Measurements from ENCODE around the gene HOMER2.
"Not testable (repeated sequence)": the region's sequence is repeated elsewhere in the genome, so short reads cannot be mapped to it uniquely, and the experiment has no call there.

The HOMER2 gene

DNA sequence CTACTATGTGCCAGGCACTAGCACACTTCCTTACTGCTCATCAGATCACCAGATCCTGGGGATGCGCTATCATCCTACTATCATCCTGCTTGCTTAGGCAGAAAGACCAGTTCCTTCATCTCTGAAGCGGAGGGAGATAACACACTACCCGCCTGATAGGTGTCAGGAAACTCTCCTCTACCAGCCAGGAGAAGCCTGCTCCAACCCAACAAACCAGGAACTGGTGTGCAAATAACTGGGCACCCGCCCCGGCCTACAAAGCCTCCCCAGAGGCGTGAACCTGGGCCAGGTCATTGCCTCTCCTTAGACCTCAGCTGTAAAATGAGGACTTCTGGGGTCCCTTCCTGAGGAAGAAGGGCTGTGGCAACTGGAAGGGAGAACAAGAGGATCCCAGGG lies 61.5 kb downstream of the HOMER2 start:
- DNase-seq = no peak

DNA sequence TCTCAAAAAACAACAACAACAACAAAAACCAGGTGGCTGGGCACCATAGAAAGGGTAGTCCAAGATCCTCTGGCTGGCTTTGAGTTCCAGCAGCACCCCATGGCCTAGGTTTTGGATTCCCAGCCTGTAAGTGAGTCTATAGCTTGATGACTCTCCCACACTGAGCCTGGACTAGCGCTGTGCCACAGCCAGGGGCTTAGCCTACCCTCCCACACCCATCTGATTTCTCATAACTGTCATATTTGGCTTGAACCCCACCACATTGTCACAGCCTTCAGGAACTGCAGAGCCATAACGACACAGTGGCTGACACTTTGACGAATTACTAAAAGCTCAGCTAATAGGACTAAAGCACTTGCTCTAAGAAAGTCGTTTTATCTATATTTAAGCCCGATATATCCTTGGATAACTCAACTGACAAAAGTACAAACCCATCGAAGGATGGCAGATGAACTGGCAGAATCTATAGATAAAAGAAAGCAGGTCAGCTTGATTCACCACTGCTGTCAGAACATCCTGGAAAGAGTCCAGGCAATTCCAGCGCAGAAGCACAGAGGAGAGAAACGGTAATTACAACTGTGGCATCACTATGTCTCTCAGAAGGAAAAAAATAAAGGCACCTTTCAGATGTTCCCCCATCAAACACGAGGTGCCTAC lies 62.1 kb downstream of the HOMER2 start:
- no peak for DNase-seq

DNA sequence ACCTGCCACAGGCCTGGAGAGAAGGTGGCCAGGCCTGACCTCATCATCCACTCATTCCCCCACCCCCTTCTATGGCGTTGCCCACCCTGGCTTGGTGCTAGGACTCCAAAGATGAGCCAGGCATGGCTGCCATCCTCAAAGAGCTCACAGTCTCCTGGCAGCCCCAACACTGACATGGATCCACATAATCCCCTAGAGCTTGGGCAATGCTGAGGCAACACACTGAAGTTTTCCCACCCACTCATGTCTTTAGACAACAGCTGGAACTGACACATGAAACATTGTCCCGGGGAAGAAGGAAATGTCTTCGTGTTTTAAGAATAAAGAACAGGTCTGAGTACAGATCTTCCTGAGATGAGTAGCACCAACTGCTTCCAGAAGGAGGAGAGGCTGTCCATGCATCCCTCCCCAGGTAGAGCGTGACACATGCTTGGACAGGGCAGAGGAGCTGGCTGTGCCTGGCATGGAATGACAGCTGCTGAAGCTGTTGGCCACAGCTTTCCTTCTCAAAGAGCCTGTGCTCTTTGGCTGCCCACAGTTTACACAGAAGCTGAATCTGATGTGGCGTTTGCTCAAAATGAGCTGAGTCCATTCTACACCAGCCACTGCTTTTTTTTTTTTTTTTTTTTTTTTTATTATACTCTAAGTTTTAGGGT lies 70.1 kb downstream of the HOMER2 start:
- DNase-seq = no peak

DNA sequence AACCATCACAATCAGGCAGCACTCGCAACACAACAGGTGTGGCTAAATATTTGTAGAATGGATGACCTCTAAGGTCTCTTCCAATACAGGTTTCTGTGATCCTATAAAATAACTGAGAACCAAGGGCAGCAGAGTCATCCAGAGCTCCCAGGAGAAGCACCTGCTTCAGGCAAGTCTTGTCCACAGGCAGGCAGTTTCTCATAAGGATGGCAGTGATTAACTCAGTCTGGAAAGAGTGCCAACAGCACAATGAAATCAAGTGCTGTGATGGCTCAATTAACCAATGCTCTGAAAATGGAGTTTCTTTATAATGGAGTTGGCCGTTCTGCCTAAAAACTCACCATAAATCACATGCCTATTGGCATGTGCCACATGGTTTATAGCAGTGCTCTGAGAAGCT lies 70.8 kb downstream of the HOMER2 start:
- no peak for DNase-seq

DNA sequence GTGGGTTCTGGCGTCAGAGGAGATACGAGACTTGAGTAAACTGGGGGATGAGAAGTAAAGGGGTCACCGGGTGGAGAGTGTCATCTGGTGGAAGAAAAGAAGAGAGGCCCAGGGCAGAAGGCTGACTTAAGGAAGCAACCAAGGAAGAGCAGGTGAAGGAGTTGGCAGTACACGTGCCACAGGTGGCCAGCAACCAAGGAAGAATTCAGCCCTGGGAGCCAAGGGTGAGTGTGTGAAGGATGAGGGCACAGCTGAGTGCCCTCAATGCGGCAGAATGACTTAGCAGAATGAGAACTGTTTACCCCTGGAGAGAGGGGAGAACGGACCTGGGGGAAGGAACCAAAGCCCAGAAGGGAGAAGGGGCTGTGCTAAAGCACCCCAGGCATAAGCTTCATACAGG lies 71.8 kb downstream of the HOMER2 start:
- no peak for DNase-seq

DNA sequence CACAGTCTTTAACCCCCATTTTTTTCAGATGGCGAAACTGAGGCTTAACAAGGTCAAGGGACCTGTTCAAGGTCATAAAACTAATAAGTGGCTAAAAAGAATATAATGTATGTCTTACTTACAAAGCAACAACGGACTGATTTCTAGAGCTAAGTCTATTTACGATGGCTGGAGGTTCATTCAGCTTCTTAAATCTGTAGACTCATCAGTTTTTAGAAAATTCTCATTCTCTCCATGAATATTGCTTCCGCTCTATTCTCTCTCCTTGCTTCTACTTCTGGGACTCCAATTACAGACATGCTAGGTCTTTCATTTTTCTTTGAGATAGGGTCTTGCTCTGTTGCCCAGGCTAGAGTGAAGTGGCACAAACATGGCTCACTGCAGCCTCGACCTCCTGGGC lies 74.2 kb downstream of the HOMER2 start:
- no peak for DNase-seq

DNA sequence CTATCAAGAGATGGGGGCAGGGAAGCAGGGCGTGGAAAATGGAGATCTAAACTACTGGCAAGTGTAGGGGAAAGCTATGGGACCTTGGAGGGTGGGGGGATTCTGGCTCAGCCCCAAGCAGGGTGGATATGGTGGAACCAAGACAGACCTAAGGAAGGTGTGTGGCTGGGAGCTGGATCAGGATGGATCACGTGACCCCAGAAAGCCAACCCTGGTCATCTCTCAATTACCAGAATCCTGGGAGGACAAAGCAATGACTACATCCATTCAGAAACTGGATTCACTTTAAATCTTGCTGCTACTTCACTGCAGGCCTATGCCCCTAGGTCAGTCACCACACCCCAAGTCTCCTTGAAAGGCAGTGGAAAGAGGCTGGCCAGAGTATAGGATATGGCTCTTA lies 74.7 kb downstream of the HOMER2 start:
- DNase-seq = no peak

DNA sequence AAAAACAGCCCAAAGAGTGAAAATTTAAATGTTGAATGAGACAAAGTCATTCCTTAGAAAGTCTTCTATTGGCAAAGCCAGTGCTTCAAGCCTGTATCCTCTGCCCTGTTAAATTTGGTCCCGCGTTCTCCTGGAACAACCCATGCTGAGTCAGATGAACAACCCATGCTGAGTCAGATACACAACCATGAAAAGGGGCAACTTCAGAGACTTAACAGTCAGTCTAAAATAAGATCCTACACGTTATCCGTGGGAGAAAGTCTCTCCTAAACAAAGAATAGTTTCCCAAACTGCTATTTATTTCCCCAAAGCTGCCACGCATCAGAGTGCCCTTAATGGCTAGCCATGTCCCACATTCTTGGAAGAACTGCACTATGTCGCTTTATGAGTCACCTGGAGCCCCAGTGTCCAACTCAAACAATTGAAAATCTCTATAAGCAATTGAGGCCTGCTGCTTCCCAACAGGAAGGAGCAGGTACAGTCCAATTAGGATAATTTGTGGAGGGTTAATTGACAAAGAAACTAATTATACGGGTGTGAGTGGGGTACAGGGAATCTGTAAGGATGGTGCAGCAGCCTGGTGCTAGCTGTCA lies 77.0 kb downstream of the HOMER2 start:
- DNase-seq = no peak

DNA sequence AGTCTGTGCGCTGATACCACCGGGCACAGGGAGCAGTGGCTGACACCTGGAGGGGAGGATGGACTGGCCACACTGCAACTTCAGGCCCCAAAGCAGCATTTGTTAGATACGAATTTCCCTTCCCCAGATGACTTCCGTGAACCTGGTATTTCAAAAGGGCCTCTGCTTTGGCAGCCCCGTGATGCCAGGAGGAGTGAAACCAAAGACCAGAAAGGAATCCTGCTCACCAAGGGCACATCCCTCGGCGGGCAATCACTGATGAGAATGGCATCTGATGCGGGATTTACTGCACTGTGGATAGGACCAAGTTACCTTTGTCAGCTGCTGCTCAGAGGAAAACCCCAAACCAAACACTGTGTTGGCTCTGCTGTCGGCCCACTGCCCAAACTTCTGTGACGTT lies 77.6 kb downstream of the HOMER2 start:
- no peak for DNase-seq

DNA sequence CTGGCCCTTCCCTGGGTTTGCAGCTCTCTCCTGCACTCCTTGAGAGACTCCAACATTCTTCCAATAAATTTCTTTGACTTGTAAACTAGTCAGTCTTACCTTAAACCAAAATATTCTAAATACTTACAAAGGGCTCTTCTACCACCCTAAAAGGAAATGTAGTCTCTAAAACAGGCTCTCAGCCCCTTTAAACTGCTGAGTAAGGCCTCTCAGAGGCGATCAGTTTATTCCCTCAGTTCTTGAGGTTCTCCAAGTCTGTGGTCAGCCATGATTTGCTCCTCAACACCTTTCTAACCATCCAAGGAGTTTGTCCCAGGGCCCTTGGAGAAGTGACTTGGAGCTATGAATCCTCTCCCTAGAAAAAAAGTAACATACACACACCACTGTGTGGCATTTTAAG lies 78.3 kb downstream of the HOMER2 start:
- DNase-seq = no peak

DNA sequence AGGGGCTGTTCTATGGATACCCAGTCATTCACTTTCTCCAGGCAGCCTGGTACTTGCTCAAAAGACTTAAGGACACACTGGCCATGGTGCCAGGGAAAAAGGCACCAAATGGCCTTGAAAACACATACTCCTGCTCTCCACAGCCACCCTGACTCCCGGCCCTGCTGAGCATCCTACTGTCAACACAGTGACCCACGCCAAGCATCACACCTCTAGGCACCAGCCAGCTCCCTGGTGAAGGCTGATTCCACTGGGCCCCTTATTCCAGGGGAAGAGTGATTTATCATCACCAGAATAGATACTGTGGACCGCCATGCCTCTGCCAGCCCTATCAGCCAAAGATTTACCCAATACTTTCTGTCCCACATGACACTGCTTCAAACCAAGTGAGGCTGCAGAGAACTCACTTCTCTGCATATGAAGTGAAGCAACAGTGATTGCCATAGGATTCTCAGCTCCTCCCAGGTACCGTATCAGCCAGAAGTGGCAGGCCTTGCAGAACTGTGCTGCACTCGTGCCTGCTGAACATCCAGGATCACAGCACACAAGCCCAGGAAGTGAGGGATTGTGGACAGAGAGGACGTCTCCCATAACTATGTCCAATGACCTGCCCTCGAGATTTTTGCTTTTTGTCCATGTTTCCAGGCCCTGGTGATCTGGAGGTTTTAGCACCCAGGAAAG lies 79.4 kb downstream of the HOMER2 start:
- DNase-seq = no peak

DNA sequence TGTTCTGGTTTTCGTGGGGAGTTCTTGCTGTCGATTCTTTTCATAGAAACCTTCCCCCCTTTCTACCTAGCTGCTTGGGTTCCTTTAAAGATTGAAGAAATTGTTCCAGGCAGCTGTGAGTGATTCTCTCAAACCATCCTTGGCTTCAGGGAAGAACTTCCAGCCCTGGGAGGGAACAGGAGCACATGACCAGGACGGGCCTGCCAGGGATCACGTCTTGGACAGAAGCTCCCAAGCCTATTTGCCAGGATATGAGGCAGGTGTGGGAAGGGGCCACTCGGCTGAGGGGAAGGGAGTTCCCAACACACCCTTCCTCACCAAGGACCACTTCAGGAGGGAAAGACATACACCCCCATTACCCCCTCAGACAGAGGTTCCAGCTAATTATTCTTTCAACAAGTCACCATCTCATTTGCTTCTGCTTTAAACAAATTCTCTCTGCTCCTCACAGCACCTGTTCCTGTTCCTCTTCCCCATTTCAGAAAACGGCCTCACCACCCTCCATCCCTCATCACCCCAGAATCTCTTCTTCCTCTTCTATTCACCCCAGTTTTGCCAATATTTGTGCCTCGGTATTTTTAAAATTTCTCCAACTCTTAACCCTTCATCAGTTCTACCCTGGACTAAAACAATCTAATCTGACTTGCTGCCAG lies 80.6 kb downstream of the HOMER2 start:
- DNase-seq = no peak

DNA sequence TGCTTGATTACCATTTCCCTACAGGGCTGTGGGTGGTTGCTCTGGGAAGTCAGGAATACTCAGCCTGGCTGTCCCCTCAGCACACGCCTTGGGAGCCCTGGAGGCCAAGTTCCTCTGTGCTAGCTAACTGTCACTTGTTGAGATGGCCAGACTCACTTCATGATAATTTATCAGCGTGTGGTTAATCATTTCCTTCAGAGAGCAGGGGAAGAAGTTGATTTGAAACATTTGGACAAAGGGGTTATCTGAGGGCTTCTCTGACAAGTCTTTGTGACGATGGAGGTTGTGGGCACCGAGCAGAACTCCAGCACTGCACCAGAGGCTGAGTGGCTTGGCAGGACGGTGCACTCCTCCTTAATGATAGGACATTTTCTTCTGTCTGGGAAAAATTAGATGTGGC lies 81.2 kb downstream of the HOMER2 start:
- DNase-seq = no peak

DNA sequence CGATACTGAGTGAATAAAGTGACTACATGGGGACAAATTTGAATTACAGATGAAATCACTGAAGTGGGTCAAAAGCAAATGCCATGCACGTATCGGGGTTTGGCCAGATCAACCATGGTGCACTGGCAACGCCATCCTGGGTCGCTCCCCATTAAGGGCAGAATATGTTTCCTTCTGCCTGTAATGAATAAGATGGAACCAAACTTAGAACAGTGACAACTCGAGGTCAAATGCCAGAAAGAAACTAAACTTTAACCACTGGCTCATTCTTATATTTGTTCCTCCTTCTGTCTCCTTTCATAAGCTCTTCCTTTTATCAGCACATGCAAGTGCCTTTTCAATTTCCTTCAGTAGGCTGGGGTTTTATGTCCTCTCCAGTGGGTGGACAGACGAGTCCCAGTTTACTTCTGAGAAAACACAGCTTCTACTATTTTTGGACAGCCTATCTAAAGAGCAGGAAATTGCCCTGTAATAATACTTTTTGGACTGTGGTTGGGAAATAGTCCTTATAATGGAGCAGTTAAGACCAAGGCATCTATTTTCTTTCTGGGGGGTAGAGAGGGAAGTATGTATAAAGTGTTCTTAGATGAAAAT lies 81.7 kb downstream of the HOMER2 start:
- DNase-seq = no peak

DNA sequence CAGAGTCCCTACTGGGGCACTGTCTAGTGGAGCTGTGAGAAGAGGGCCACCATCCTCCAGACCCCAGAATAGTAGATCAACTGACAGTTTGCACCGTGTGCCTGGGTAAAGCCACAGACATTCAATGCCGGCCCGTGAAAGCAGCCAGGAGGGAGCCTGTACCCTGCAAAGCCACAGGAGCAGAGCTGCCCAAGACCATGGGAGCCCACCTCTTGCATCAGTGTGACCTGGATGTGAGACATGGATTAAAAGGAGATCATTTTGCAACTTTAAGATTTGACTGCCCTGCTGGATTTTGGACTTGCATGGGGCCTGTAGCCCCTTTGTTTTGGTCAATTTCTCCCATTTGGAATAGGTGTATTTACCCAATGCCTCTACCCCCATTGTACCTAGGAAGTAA lies 86.5 kb downstream of the HOMER2 start:
- not testable (repeated sequence) for DNase-seq

DNA sequence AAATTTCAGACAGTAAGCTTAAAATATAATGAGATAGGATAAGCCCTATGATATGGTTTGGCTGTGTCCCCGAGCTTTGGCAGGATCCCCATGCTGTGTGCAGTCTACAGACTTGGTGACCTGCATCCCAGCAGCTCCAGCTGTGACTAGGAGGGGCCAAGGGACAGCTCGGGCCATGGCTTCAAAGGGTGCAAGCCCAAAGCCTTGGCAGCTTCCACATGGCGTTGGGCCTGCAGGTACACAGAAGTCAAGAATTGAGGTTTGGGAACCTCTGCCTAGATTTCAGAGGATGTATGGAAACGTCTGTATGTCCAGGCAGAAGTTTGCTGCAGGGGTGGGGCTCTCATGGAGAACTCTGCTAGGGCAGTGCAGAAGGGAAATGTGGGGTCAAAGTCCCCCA lies 86.9 kb downstream of the HOMER2 start:
- not testable (repeated sequence) for DNase-seq

DNA sequence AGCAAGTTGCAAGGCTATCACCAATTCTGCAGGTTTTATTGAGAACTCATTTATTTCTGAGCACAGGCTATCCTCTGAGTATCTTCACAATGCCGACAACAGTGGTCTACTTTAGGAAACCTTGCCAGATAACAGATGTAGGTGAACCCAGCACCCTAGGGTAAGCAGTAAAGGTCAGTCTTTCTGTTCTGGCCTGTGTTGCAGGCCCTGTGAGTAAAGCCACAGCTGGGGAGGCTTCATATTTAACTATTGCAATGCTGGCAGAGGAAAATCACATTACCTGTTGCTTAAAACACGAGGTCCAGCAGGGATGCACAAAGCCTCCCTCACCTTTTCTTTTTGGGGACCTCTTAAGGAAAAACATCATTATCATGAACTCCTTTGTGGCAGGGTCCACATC lies 87.6 kb downstream of the HOMER2 start:
- no peak for DNase-seq

DNA sequence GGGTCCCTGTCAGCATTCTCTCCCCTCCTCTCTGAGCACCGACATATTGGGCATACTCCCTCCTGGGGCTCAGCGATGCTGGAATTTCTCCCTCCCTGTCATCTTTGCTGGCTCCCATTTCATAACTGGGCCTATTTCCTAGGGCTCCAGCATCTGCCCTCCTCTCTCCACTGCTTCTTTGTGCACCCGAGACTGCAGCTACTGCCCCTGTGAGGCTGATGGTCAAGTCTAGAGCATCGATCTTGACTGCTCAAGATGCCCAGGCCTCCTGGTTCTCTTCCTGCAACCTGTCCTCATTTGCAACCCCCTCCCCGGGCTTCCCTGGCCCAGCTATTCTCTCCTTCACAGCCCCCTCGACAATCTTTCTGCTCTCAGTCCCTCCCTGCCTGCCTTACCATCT lies 89.6 kb downstream of the HOMER2 start:
- DNase-seq = no peak

DNA sequence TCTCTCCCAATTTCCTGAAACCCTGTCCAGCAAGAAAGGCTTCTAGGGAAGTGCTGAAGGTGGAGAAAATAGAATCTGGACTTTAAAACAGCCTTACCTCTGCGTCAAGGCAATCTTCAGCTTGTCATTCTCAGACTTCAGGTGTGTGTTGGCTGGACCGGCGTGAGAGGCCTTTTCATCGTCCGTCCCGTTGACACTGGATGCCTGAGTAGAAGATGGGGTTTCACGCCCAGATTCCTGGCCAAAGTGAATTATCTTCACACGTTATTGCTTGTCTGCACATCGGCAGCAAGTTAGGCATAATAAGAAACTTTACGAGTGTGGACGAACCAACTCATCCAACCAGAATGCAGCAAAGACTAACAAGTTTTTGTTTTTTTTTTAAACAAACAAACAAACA lies 93.6 kb downstream of the HOMER2 start:
- no peak for DNase-seq

DNA sequence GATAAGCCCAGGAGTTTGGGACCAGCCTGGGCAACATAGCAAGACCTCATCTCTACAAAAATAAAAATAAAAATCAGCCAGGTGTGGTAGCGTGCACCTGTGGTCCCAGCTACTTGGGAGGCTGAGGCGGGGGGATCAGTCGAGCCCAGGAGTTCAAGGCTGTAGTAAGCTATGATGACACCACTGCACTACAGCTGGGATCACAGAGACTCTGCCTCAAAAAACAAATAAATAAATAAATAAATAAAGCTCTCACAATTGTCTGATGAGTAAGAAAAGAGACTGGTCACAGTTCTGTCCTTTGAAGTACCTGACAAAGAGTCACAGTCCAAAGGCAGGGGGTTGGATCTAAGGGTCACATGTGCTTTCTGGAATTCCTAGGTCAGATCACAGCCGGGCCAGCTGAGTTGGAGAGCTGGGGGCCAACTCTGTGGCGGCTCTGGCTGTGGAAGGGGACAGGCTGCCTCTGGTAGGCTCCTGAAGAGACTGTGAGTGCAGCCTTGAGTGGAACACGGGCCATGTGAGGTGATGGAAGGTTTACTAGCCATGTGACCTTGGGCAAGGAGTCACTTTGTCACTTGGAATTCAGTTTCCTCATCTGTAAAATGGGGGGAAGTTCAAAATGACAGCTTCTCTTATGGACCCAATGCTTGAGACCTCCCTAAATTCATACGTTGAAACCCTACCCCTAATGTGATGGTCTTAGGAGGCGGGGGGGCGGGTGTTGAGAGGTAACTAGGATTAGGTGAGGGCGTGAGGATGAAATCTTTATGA lies 95.9 kb downstream of the HOMER2 start:
- DNase-seq = no peak

DNA sequence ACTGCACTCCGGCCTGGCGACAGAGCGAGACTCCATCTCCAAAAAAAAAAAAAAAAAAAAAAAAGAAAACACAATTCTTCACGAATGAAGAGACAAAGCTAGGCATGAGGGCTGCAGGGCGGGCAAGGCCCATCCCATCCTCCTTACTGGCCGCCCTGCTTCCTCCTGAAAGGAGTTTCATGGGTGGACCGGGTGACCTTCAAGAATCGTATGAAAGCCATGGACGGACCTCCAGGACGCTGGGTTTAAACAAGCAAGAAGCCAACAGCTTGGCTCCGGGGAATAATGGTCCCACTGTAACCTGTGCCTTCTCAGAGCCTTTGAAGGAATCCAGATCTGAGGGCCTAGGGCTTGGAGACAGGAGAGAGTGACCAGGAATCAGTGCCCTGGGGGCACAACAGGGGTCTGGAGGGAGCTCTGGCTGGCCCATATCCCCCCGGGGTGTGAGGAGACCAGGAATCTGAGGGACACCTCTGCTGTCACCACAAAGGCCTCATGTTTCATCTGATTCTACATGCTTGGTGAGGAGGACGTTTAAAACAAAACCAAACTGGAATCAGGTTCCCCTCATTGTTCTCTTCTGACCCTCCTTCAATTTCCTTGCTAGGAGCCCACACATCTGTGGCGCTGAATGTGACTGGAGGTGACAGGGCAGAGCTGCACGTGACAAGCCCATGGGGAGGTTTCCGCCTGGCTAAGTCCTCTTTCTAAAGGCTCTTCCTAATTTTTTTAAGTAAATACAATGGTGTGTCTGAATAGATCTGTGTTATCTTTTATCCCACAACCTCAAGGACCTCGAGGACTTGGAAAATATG lies 97.0 kb downstream of the HOMER2 start:
- no peak for DNase-seq

DNA sequence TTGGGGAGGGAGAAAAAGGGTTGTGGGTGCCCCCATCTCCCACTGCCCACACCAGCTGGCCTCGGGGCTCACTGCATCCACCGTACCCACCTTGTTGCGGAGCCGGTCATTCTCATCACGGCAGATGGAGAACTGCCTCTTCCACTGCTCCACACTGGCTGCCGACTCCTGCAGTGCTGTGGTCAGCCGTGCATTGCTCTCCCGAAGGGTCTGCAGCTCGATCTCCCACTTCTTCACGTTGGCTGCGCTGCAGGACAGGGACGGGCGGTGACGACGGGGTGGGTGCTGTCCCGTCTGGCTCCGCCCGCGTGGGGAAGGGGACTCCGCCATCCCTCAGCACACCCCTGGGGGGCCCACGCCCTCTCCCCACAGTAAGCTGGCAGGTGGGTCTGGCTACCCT lies 98.0 kb downstream of the HOMER2 start:
- DNase-seq = no peak

Measured in NCI-H1048 (cell line).